Measurements from ENCODE around the gene CNGA2. TPM values are rescaled to one million over a fixed set of nuclear protein-coding genes. Genes with fewer than 3 reads are reported as not detected.

The CNGA2 gene
- total and polyA plus RNA-seq, 9 of the 15 experiments (the other 6 are each of a cell fraction or from before 2014, with no cell fraction given) = not detected

GRCh38 chrX:151762802-151763201 lies 28.3 kb downstream of the CNGA2 start:
- CTCF ChIA-PET (ENCODE audit: low intra/inter-chr PET ratio) = no interaction called here
- WGBS (ENCODE audit: insufficient coverage, low coverage, missing lambda C conversion rate) = 6% methylated on average over 2 of the region's 2 CpGs
- Histone ChIP-seq H2AFZ (ENCODE audit: low read depth, low read length) (no peak overlapping the region), H4K20me1 (replicated peaks; ENCODE audit: control insufficient read depth, insufficient read depth, low read length) (no peaks in the 10 kb centered on the region), H3K9me1 (ENCODE audit: control insufficient read depth, insufficient read depth, low read length) (no peaks in the 10 kb centered on the region), H3K36me3 (ENCODE audit: control insufficient read depth, insufficient read depth, low read length) (no peaks in the 10 kb centered on the region), H3K27me3 (ENCODE audit: control insufficient read depth in 2 of 2, insufficient read depth in 2 of 2, low read length in 2 of 2) (peaks cover 0 to 10% of the 10 kb centered on the region in 2 experiments; a peak in 2 of 5 replicates), H3K4me1 (replicated peaks in 1 of 2; ENCODE audit: control insufficient read depth in 2 of 2, insufficient read depth in 2 of 2, low read length in 2 of 2) (no peaks in the 10 kb centered on the region), H3K9me3 (replicated peaks; ENCODE audit: control insufficient read depth, insufficient read depth, low read depth, low read length) (no peaks in the 10 kb centered on the region), H3K4me3 (no peak overlapping the region), H3K27ac (ENCODE audit: extremely low read depth, low read depth, low read length) (no peak overlapping the region), H3K4me2 (ENCODE audit: insufficient read depth, low read length) (no peak overlapping the region), H3K79me2 (ENCODE audit: control insufficient read depth, insufficient read depth, low read length) (no peaks in the 10 kb centered on the region), H3K9ac (ENCODE audit: insufficient read depth in 1 of 2, low read depth in 2 of 2, low read length in 2 of 2) (no peak overlapping the region)
- DNase-seq (ENCODE audit: extremely low read depth in 1 of 4, low spot score in 3 of 4) (peak in 1 of 4 experiments; percentile 9), ATAC-seq (no peak), FAIRE-seq (no peak)
- in situ Hi-C loops (cut with MboI) = no loop called here
- POLR2A ChIA-PET = no interaction called here
- no TSS peak for BruUV-seq (replicated peaks)
- intact Hi-C loops (cut with micrococcal nuclease) = no loop called here
- TF ChIP-seq SETDB1 (IDR thresholded peaks at IDR 0.05; ENCODE audit: low read length) (no peak), RAD21 (CRISPR knock-in tag; conservative IDR thresholded peaks at IDR 0.05 in 1 of 2, IDR thresholded peaks at IDR 0.05 in 1 of 2) (peak in 1 of 2 experiments; percentile 23; a peak in 1 of 4 replicates)

- H3K4me2 ChIP-seq (ENCODE audit: insufficient read depth, low read length) = no peak overlapping the region
- no TSS peak for BruUV-seq (replicated peaks)
- no peaks in the 10 kb centered on the region for H3K9me1 ChIP-seq (ENCODE audit: control insufficient read depth, insufficient read depth, low read length)
- ATAC-seq (no peak), DNase-seq (ENCODE audit: extremely low read depth in 1 of 4, low spot score in 3 of 4) (no peak), FAIRE-seq (no peak)
- H2AFZ ChIP-seq (ENCODE audit: low read depth, low read length) = no peak overlapping the region
- H3K27ac ChIP-seq (ENCODE audit: extremely low read depth, low read depth, low read length) = no peak overlapping the region
- intact Hi-C loops (cut with micrococcal nuclease) = no loop called here
- H3K79me2 ChIP-seq (ENCODE audit: control insufficient read depth, insufficient read depth, low read length) = no peaks in the 10 kb centered on the region
- CTCF ChIA-PET (ENCODE audit: low intra/inter-chr PET ratio) = no interaction called here
- no peak overlapping the region for H3K4me3 ChIP-seq
- no peak overlapping the region for H3K9ac ChIP-seq (ENCODE audit: insufficient read depth in 1 of 2, low read depth in 2 of 2, low read length in 2 of 2)
- H3K4me1 ChIP-seq (replicated peaks in 1 of 2; ENCODE audit: control insufficient read depth in 2 of 2, insufficient read depth in 2 of 2, low read length in 2 of 2) = no peaks in the 10 kb centered on the region
- 0% methylated on average over 4 of the region's 8 CpGs for WGBS (ENCODE audit: insufficient coverage, low coverage, missing lambda C conversion rate)
- H4K20me1 ChIP-seq (replicated peaks; ENCODE audit: control insufficient read depth, insufficient read depth, low read length) = no peaks in the 10 kb centered on the region
- H3K36me3 ChIP-seq (ENCODE audit: control insufficient read depth, insufficient read depth, low read length) = no peaks in the 10 kb centered on the region
- no peaks in the 10 kb centered on the region for H3K9me3 ChIP-seq (replicated peaks; ENCODE audit: control insufficient read depth, insufficient read depth, low read depth, low read length)
- POLR2A ChIA-PET = no interaction called here
- in situ Hi-C loops (cut with MboI) = no loop called here
- peaks cover 0 to 10% of the 10 kb centered on the region in 2 experiments; a peak in 2 of 5 replicates for H3K27me3 ChIP-seq (ENCODE audit: control insufficient read depth in 2 of 2, insufficient read depth in 2 of 2, low read length in 2 of 2)
- TF ChIP-seq SRSF7 (optimal IDR thresholded peaks at IDR 0.05; ENCODE audit: low read depth, low read length) (no peak), NRF1 (conservative IDR thresholded peaks at IDR 0.05 in 1 of 2, IDR thresholded peaks at IDR 0.05 in 1 of 2) (no peak), THAP12 (CRISPR knock-in tag; IDR thresholded peaks at IDR 0.05) (no peak), CBX8 (IDR thresholded peaks at IDR 0.05; ENCODE audit: borderline replicate concordance, extremely low read depth, low read depth, low read length, poor library complexity, severe bottlenecking) (no peak), ZNF263 (CRISPR knock-in tag; IDR thresholded peaks at IDR 0.05; ENCODE audit: borderline replicate concordance) (no peak), MBD1 (CRISPR knock-in tag; IDR thresholded peaks at IDR 0.05) (no peak), POU5F1 (IDR thresholded peaks at IDR 0.05; ENCODE audit: borderline replicate concordance, low read depth, low read length, partially characterized antibody) (no peak), CEBPB (tag; IDR thresholded peaks at IDR 0.05) (no peak), CXXC5 (CRISPR knock-in tag; IDR thresholded peaks at IDR 0.05) (no peak), ASH1L (IDR thresholded peaks at IDR 0.05; ENCODE audit: borderline replicate concordance, low read depth, partially characterized antibody) (no peak)
Measured at GRCh38 chrX:151763711-151764110, 29.2 kb downstream of the CNGA2 start.

Data from K562 (cell line).